ENCODE measurements around the gene TMEM109.

TMEM109 gene

GRCh38 chr11:60871378-60872061 lies 42.4 kb upstream of the TMEM109 start:
- H3K9me3 ChIP-seq (ENCODE audit: control insufficient read depth in 1 of 2, low read length in 2 of 2): no peaks in the 10 kb centered on the region
- no peak overlapping the region for H3K9ac ChIP-seq (ENCODE audit: low read depth in 1 of 2, low read length in 2 of 2)
- H3K4me3 ChIP-seq (ENCODE audit: low read depth in 1 of 2, low read length in 2 of 2): no peak overlapping the region
- H3K36me3 ChIP-seq (ENCODE audit: control insufficient read depth in 1 of 2, insufficient read depth in 2 of 2, low read length in 2 of 2): peaks cover 0 to 2% of the 10 kb centered on the region in 2 donors
- H3K27me3 ChIP-seq (ENCODE audit: control insufficient read depth in 1 of 2, insufficient read depth in 2 of 2, low read length in 2 of 2): no peaks in the 10 kb centered on the region
- H3K4me1 ChIP-seq (ENCODE audit: control insufficient read depth in 1 of 2, insufficient read depth in 2 of 2, low read length in 2 of 2): peaks cover 20 to 32% of the 10 kb centered on the region in 2 donors
- H3K27ac ChIP-seq (ENCODE audit: low read depth, low read length): peak overlapping the region; percentile 28

- peak overlapping the region; percentile 28 for H3K27ac ChIP-seq (ENCODE audit: low read depth, low read length)
- no peak overlapping the region for H3K9ac ChIP-seq (ENCODE audit: low read depth in 1 of 2, low read length in 2 of 2)
- H3K4me1 ChIP-seq (ENCODE audit: control insufficient read depth in 1 of 2, insufficient read depth in 2 of 2, low read length in 2 of 2): peaks cover 20 to 32% of the 10 kb centered on the region in 2 donors
Measured at GRCh38 chr11:60872124-60872960, 41.6 kb upstream of the TMEM109 start.

GRCh38 chr11:60872961-60873524 lies 40.9 kb upstream of the TMEM109 start:
- H3K4me1 ChIP-seq (ENCODE audit: control insufficient read depth in 1 of 2, insufficient read depth in 2 of 2, low read length in 2 of 2): peaks cover 20 to 32% of the 10 kb centered on the region in 2 donors
- H3K9ac ChIP-seq (ENCODE audit: low read depth in 1 of 2, low read length in 2 of 2): no peak overlapping the region
- peaks cover 0 to 2% of the 10 kb centered on the region in 2 donors for H3K36me3 ChIP-seq (ENCODE audit: control insufficient read depth in 1 of 2, insufficient read depth in 2 of 2, low read length in 2 of 2)
- no peak overlapping the region for H3K27ac ChIP-seq (ENCODE audit: low read depth, low read length)
- no peaks in the 10 kb centered on the region for H3K9me3 ChIP-seq (ENCODE audit: control insufficient read depth in 1 of 2, low read length in 2 of 2)
- H3K27me3 ChIP-seq (ENCODE audit: control insufficient read depth in 1 of 2, insufficient read depth in 2 of 2, low read length in 2 of 2): no peaks in the 10 kb centered on the region
- no peak overlapping the region for H3K4me3 ChIP-seq (ENCODE audit: low read depth in 1 of 2, low read length in 2 of 2)

More at GRCh38 chr11:60872124-60872960, 41.6 kb upstream of the TMEM109 start:
- H3K27me3 ChIP-seq (ENCODE audit: control insufficient read depth in 1 of 2, insufficient read depth in 2 of 2, low read length in 2 of 2): no peaks in the 10 kb centered on the region
- H3K4me3 ChIP-seq (ENCODE audit: low read depth in 1 of 2, low read length in 2 of 2): no peak overlapping the region
- peaks cover 0 to 2% of the 10 kb centered on the region in 2 donors for H3K36me3 ChIP-seq (ENCODE audit: control insufficient read depth in 1 of 2, insufficient read depth in 2 of 2, low read length in 2 of 2)
- no peaks in the 10 kb centered on the region for H3K9me3 ChIP-seq (ENCODE audit: control insufficient read depth in 1 of 2, low read length in 2 of 2)

GRCh38 chr11:60873533-60873932 lies 40.4 kb upstream of the TMEM109 start:
- Histone ChIP-seq H3K36me3 (ENCODE audit: control insufficient read depth in 1 of 2, insufficient read depth in 2 of 2, low read length in 2 of 2) (peaks cover 0 to 2% of the 10 kb centered on the region in 2 donors), H3K4me1 (ENCODE audit: control insufficient read depth in 1 of 2, insufficient read depth in 2 of 2, low read length in 2 of 2) (peaks cover 20 to 32% of the 10 kb centered on the region in 2 donors), H3K27me3 (ENCODE audit: control insufficient read depth in 1 of 2, insufficient read depth in 2 of 2, low read length in 2 of 2) (no peaks in the 10 kb centered on the region), H3K9me3 (ENCODE audit: control insufficient read depth in 1 of 2, low read length in 2 of 2) (no peaks in the 10 kb centered on the region), H3K27ac (ENCODE audit: low read depth, low read length) (no peak overlapping the region), H3K9ac (ENCODE audit: low read depth in 1 of 2, low read length in 2 of 2) (no peak overlapping the region), H3K4me3 (ENCODE audit: low read depth in 1 of 2, low read length in 2 of 2) (no peak overlapping the region)

GRCh38 chr11:60874421-60875365 lies 39.3 kb upstream of the TMEM109 start:
- H3K27me3 ChIP-seq (ENCODE audit: control insufficient read depth in 1 of 2, insufficient read depth in 2 of 2, low read length in 2 of 2): no peaks in the 10 kb centered on the region
- no peak overlapping the region for H3K4me3 ChIP-seq (ENCODE audit: low read depth in 1 of 2, low read length in 2 of 2)
- no peaks in the 10 kb centered on the region for H3K9me3 ChIP-seq (ENCODE audit: control insufficient read depth in 1 of 2, low read length in 2 of 2)
- no peak overlapping the region for H3K27ac ChIP-seq (ENCODE audit: low read depth, low read length)
- peaks cover 0 to 2% of the 10 kb centered on the region in 2 donors for H3K36me3 ChIP-seq (ENCODE audit: control insufficient read depth in 1 of 2, insufficient read depth in 2 of 2, low read length in 2 of 2)
- H3K9ac ChIP-seq (ENCODE audit: low read depth in 1 of 2, low read length in 2 of 2): no peak overlapping the region
- H3K4me1 ChIP-seq (ENCODE audit: control insufficient read depth in 1 of 2, insufficient read depth in 2 of 2, low read length in 2 of 2): peaks cover 20 to 32% of the 10 kb centered on the region in 2 donors

- H3K9ac ChIP-seq (ENCODE audit: low read depth in 1 of 2, low read length in 2 of 2): no peak overlapping the region
- H3K27me3 ChIP-seq (ENCODE audit: control insufficient read depth in 1 of 2, insufficient read depth in 2 of 2, low read length in 2 of 2): no peaks in the 10 kb centered on the region
- H3K27ac ChIP-seq (ENCODE audit: low read depth, low read length): no peak overlapping the region
- H3K4me1 ChIP-seq (ENCODE audit: control insufficient read depth in 1 of 2, insufficient read depth in 2 of 2, low read length in 2 of 2): peaks cover 20 to 28% of the 10 kb centered on the region in 2 donors
- no peaks in the 10 kb centered on the region for H3K9me3 ChIP-seq (ENCODE audit: control insufficient read depth in 1 of 2, low read length in 2 of 2)
- H3K4me3 ChIP-seq (ENCODE audit: low read depth in 1 of 2, low read length in 2 of 2): no peak overlapping the region
- H3K36me3 ChIP-seq (ENCODE audit: control insufficient read depth in 1 of 2, insufficient read depth in 2 of 2, low read length in 2 of 2): peaks cover 0 to 2% of the 10 kb centered on the region in 2 donors
Measured at GRCh38 chr11:60875366-60876167, 38.4 kb upstream of the TMEM109 start.

- peaks cover 18 to 25% of the 10 kb centered on the region in 2 donors for H3K4me1 ChIP-seq (ENCODE audit: control insufficient read depth in 1 of 2, insufficient read depth in 2 of 2, low read length in 2 of 2)
- no peaks in the 10 kb centered on the region for H3K9me3 ChIP-seq (ENCODE audit: control insufficient read depth in 1 of 2, low read length in 2 of 2)
- H3K27ac ChIP-seq (ENCODE audit: low read depth, low read length): no peak overlapping the region
- H3K27me3 ChIP-seq (ENCODE audit: control insufficient read depth in 1 of 2, insufficient read depth in 2 of 2, low read length in 2 of 2): no peaks in the 10 kb centered on the region
- peaks cover 0 to 2% of the 10 kb centered on the region in 2 donors for H3K36me3 ChIP-seq (ENCODE audit: control insufficient read depth in 1 of 2, insufficient read depth in 2 of 2, low read length in 2 of 2)
- H3K4me3 ChIP-seq (ENCODE audit: low read depth in 1 of 2, low read length in 2 of 2): no peak overlapping the region
- H3K9ac ChIP-seq (ENCODE audit: low read depth in 1 of 2, low read length in 2 of 2): no peak overlapping the region
Measured at GRCh38 chr11:60876168-60876485, 37.8 kb upstream of the TMEM109 start.

GRCh38 chr11:60878245-60879101 lies 35.5 kb upstream of the TMEM109 start:
- peaks cover 0 to 2% of the 10 kb centered on the region in 2 donors for H3K36me3 ChIP-seq (ENCODE audit: control insufficient read depth in 1 of 2, insufficient read depth in 2 of 2, low read length in 2 of 2)
- H3K27me3 ChIP-seq (ENCODE audit: control insufficient read depth in 1 of 2, insufficient read depth in 2 of 2, low read length in 2 of 2): no peaks in the 10 kb centered on the region
- no peak overlapping the region for H3K9ac ChIP-seq (ENCODE audit: low read depth in 1 of 2, low read length in 2 of 2)
- no peaks in the 10 kb centered on the region for H3K9me3 ChIP-seq (ENCODE audit: control insufficient read depth in 1 of 2, low read length in 2 of 2)
- no peak overlapping the region for H3K27ac ChIP-seq (ENCODE audit: low read depth, low read length)
- H3K4me3 ChIP-seq (ENCODE audit: low read depth in 1 of 2, low read length in 2 of 2): no peak overlapping the region
- H3K4me1 ChIP-seq (ENCODE audit: control insufficient read depth in 1 of 2, insufficient read depth in 2 of 2, low read length in 2 of 2): peaks cover 0 to 11% of the 10 kb centered on the region in 2 donors
